ENCODE results near the gene OR10G6.

OR10G6 gene, protein sequence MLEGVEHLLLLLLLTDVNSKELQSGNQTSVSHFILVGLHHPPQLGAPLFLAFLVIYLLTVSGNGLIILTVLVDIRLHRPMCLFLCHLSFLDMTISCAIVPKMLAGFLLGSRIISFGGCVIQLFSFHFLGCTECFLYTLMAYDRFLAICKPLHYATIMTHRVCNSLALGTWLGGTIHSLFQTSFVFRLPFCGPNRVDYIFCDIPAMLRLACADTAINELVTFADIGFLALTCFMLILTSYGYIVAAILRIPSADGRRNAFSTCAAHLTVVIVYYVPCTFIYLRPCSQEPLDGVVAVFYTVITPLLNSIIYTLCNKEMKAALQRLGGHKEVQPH

DNA sequence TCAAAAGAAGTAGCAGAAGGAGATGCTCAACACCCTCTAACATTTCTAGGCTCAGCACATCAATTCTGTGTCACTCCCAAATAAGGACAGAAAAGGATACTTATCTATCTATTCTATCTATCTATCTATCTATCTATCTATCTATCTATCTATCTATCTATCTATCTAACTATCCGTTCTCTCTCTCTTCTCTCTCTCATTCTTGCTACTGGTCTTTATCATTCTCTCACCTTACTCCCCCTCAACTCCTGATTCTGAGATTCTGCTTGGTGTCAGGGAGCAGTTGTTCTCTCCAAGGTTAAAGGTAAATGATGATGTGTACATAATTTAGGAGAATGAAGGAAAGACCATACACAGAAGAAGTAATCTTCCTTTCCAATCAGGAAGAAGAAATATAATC lies at the start of gene OR10G6:
TSS of gene OR10G6 (minus strand) at position 43 of the 400 bp plus-strand sequence. CDS start at position 43, 0 bp downstream.
- Histone ChIP-seq H3K4me3 (replicated peaks; ENCODE audit: low read depth, low read length) (no peak within 1 kb of the TSS), H3K27me3 (replicated peaks; ENCODE audit: control insufficient read depth, insufficient read depth, low read length) (no peaks in the 10 kb centered on the region; the same call in 1 of the 2 replicates), H3K36me3 (ENCODE audit: control insufficient read depth, insufficient read depth, low read length) (no peaks in the 10 kb centered on the region)
- TF ChIP-seq, protein P1, sequence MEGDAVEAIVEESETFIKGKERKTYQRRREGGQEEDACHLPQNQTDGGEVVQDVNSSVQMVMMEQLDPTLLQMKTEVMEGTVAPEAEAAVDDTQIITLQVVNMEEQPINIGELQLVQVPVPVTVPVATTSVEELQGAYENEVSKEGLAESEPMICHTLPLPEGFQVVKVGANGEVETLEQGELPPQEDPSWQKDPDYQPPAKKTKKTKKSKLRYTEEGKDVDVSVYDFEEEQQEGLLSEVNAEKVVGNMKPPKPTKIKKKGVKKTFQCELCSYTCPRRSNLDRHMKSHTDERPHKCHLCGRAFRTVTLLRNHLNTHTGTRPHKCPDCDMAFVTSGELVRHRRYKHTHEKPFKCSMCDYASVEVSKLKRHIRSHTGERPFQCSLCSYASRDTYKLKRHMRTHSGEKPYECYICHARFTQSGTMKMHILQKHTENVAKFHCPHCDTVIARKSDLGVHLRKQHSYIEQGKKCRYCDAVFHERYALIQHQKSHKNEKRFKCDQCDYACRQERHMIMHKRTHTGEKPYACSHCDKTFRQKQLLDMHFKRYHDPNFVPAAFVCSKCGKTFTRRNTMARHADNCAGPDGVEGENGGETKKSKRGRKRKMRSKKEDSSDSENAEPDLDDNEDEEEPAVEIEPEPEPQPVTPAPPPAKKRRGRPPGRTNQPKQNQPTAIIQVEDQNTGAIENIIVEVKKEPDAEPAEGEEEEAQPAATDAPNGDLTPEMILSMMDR (IDR thresholded peaks at IDR 0.05; ENCODE audit: insufficient read depth, low read length, poor library complexity, severe bottlenecking): no peak
- no peak for DNase-seq (ENCODE audit: extremely low read depth, insufficient read length)

DNA sequence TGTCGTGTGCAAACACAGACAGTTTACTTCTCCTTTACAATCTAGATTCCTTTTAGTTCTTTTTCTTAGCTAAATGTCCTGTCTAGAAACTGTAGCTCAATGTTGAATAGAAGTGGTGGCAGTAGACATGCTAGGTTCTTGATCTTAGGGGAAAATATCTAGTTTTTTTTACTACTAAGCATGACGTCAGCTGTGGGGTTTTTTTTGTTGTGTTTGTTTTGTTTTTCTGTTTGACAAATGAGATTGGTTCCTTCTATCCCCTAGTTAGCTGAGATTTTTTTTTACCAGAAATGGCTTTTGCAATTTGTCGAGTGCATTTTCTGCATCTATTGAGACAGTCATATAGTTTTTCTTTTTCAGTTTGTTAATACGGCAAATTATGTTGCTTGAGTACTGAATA lies 48.5 kb upstream of the OR10G6 start:
- Histone ChIP-seq H3K27me3 (replicated peaks; ENCODE audit: control insufficient read depth, insufficient read depth, low read length) (no peaks in the 10 kb centered on the region; the same call in 1 of the 2 replicates), H3K36me3 (ENCODE audit: control insufficient read depth, insufficient read depth, low read length) (no peaks in the 10 kb centered on the region), H3K4me3 (replicated peaks; ENCODE audit: low read depth, low read length) (no peak overlapping the region)
- TF ChIP-seq, protein P1 (IDR thresholded peaks at IDR 0.05; ENCODE audit: insufficient read depth, low read length, poor library complexity, severe bottlenecking): no peak
- no peak for DNase-seq (ENCODE audit: extremely low read depth, insufficient read length)

DNA sequence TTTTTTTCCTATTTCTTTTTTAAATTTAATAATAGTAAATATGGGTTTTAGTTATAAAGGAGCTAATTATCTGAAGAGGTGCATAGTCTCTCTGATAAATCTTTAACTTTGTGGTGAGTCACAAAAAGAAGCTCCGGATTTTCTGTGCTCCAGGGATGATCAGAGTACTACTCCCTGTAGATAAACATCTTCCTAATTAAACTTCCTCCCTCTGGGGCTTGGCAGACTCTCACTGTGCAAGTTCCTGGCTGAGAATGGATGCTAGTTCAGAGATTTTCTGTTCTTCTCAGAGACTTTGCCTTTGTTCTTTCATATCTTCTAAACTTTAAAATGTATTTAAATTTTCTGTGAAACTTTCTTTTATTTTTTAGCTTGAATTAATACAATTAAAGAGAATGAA lies 46.3 kb upstream of the OR10G6 start, which contains the start of gene OR10G7:
TSS of gene OR10G7 (minus strand) at position 72 of the 400 bp plus-strand sequence. CDS start 2,324 bp downstream, outside the sequence.
- TF ChIP-seq, protein P1 (IDR thresholded peaks at IDR 0.05; ENCODE audit: insufficient read depth, low read length, poor library complexity, severe bottlenecking): no peak
- DNase-seq (ENCODE audit: extremely low read depth, insufficient read length): no peak
- H3K4me3 ChIP-seq (replicated peaks; ENCODE audit: low read depth, low read length): no peak within 1 kb of the TSS
- H3K36me3 ChIP-seq (ENCODE audit: control insufficient read depth, insufficient read depth, low read length): no peaks in the 10 kb centered on the region
- H3K27me3 ChIP-seq (replicated peaks; ENCODE audit: control insufficient read depth, insufficient read depth, low read length): no peaks in the 10 kb centered on the region; the same call in 1 of the 2 replicates

DNA sequence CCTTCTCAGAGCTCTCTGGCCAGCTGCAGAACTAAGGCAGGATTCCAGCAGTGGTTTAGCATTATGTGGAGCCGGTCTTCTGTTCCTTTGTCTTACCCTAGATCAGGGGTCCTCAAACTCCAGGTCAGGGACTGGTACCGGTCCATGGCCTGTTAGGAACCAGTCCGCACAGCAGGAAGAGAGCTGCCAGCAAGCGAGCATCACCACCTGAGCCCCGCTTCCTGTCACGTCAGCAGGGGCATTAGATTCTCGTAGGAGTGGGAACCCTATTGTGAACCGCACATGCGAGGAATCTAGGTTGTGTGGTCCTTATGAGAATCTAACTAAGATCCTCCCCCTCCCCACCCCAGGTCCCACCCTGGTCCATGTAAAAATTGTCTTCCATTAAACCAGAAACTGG lies 44.6 kb upstream of the OR10G6 start:
- H3K27me3 ChIP-seq (replicated peaks; ENCODE audit: control insufficient read depth, insufficient read depth, low read length): no peaks in the 10 kb centered on the region; the same call in 1 of the 2 replicates
- DNase-seq (ENCODE audit: extremely low read depth, insufficient read length): no peak
- no peaks in the 10 kb centered on the region for H3K36me3 ChIP-seq (ENCODE audit: control insufficient read depth, insufficient read depth, low read length)
- no peak overlapping the region for H3K4me3 ChIP-seq (replicated peaks; ENCODE audit: low read depth, low read length)
- TF ChIP-seq, protein P1 (IDR thresholded peaks at IDR 0.05; ENCODE audit: insufficient read depth, low read length, poor library complexity, severe bottlenecking): no peak

DNA sequence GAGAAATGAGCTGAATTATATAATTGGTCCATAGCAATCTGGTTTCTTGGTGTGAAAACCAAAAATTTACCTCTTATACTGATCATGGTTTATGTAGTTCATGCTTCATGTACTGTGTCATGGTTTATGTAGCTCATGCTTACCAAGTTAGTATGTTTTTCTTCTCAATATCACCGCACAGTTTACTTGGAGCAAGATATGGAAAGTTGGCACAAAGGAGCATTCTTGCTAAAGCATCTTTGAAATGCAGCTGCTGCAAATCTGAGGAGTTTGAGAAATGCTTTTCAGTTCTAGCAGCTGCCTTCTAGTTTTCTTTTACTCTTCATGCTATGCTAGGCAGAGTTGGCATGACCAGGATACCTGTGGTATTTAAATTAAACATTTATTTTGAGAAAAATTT lies 41.7 kb upstream of the OR10G6 start:
- TF ChIP-seq, protein P1 (IDR thresholded peaks at IDR 0.05; ENCODE audit: insufficient read depth, low read length, poor library complexity, severe bottlenecking): no peak

More for the DNA sequence above, 41.7 kb upstream of the OR10G6 start:
- H3K27me3 ChIP-seq (replicated peaks; ENCODE audit: control insufficient read depth, insufficient read depth, low read length): no peaks in the 10 kb centered on the region
- no peaks in the 10 kb centered on the region for H3K36me3 ChIP-seq (ENCODE audit: control insufficient read depth, insufficient read depth, low read length)
- DNase-seq (ENCODE audit: extremely low read depth, insufficient read length): no peak
- no peak overlapping the region for H3K4me3 ChIP-seq (replicated peaks; ENCODE audit: low read depth, low read length)
